K562 (cell line): ENCODE results near the gene KLRC3. TPM values are rescaled to one million over a fixed set of nuclear protein-coding genes. Genes with fewer than 3 reads are reported as not detected.
A peak's percentile ranks its signal among the peaks of the same experiment; 100 is the strongest.

Experiments used
- SIN3A ChIP-seq, 2 experiments: fragments of 150-350 bp in 1 of 2; IDR thresholded peaks; 2 replicates each; pipeline ENCODE4 v1.6.1; 2011 to 2016; ENCODE audit warnings: borderline replicate concordance in 2 of 2, low read depth in 2 of 2, low read length in 2 of 2, mild to moderate bottlenecking in 2 of 2, moderate library complexity in 2 of 2; ENCODE audit not compliant: control insufficient read depth in 1 of 2
- ZNF384 ChIP-seq: IDR thresholded peaks from 2 replicates; pipeline ENCODE4 v1.6.1; 2012; ENCODE audit warnings: low read depth, low read length, improper control_type of control experiment
- ZNF695 ChIP-seq: fragments of 450-650 bp; formaldehyde crosslinking; IDR thresholded peaks from 2 replicates; pipeline ENCODE4 v1.4.0; 2020; ENCODE audit warnings: mild to moderate bottlenecking, moderate library complexity
- polyA plus RNA-seq, 8 experiments: library from polyadenylated mRNA; depleted of rRNA in 4 of 8; stranded (reverse) in 5 of 8; unstranded in 3 of 8; fragments of >200 nt; fragmentation: Nextera tagmentation in 2 of 8; fragmentation: Illumina TruSeq in 1 of 8; extraction: Ambion mirVana in 2 of 8; extraction: Trizol in 1 of 8; gene quantifications; 2 replicates each; pipeline versions ENCODE4 v1.2.1 to v1.2.3, GENCODE V29; 2011 to 2014; ENCODE audit warnings: inconsistent platforms in 1 of 8, missing spikeins in 1 of 8
- total RNA-seq, 7 experiments: library from RNA; depleted of rRNA in 6 of 7; stranded (reverse); fragments of >200 nt in 6 of 7; fragmentation: Illumina TruSeq in 2 of 7; extraction: Trizol in 2 of 7; gene quantifications; 2 replicates each; pipeline versions ENCODE4 v1.2.1 to v1.2.3, GENCODE V29; 2011 to 2021; ENCODE audit warnings: low replicate concordance in 1 of 7
- TF ChIP-seq, protein P1 (sequence below): fragments of 250-450 bp; sonication (Bioruptor Pico); IDR thresholded peaks from 2 replicates; pipeline ENCODE4 v1.9.0; 2021; ENCODE audit warnings: mild to moderate bottlenecking
- TF ChIP-seq, protein P2 (sequence below): fragments of 450-650 bp; IDR thresholded peaks from 2 replicates; pipeline ENCODE4 v1.6.1; 2016; ENCODE audit warnings: antibody characterized with exemption
- TF ChIP-seq, protein P3 (sequence below), 2 experiments: fragments of 450-650 bp in 1 of 2; sonication (generic) in 1 of 2; formaldehyde crosslinking in 1 of 2; IDR thresholded peaks; 2 replicates each; pipeline versions ENCODE4 v1.7.1 to v1.9.0; 2016 to 2022; ENCODE audit warnings: inconsistent platforms in 1 of 2, mild to moderate bottlenecking in 1 of 2, missing genetic modification reagents in 1 of 2
- TF ChIP-seq, protein P4 (sequence below): fragments of 450-650 bp; formaldehyde crosslinking; IDR thresholded peaks from 2 replicates; pipeline ENCODE4 v1.4.0; 2020; ENCODE audit warnings: mild to moderate bottlenecking, mixed read lengths
- TF ChIP-seq, protein P5 (sequence below): fragments of 450-650 bp; IDR thresholded peaks from one replicate; pipeline ENCODE4 v1.6.1; 2018; ENCODE audit warnings: mild to moderate bottlenecking, moderate library complexity; ENCODE audit not compliant: partially characterized antibody
- TF ChIP-seq, protein P6 (sequence below): fragments of 450-650 bp; formaldehyde crosslinking; IDR thresholded peaks from 2 replicates; pipeline ENCODE4 v1.4.0; 2020; ENCODE audit warnings: mild to moderate bottlenecking, moderate library complexity

The KLRC3 gene
- total and polyA plus RNA-seq, 9 of the 15 experiments (the other 6 are each of a cell fraction or from before 2014, with no cell fraction given), result 0.09 to 0.32 (median 0.18) TPM; not detected in 5

DNA sequence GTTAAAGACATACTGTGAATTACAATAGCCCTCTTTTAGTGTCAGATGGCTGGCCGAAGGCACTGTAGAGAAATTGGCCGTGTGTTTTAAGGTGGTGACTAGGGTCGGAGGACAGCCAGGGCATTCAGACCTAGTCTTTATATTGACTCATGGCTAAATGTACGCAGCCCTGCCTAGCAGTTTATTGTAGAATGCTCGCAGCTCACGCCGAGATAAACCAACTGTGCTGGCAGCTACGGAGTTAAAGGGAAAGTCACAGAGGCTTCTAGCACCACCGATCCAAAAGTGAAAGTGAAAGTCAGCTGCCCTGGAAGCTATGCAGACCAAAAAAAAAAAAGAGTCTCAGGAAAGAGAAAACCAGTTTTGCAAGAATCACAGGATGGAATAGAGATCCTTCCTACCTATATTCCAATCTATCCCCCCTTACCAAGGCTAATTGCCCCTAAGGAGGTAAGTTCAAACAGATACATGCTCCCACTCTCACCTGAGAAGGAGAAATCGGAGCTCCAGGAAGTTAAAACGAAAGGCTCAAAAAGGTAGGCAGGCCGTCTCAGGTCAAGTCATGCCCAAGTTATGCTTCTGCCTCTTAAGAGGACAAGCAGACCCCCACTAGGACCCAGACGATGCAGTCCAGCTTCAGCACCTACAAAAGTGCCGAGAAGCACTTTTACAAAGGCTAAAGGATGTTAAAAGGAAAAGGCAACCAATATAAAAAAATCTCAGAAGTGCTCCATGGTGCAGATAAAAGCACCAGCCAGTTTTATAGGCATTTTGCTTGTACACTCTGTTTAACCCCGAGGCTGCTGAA lies 55.4 kb downstream of the KLRC3 start (continued):
- TF ChIP-seq SIN3A (IDR thresholded peaks at IDR 0.05; ENCODE audit: borderline replicate concordance in 2 of 2, control insufficient read depth in 1 of 2, low read depth in 2 of 2, low read length in 2 of 2) (0 out of 4 replicates have a peak, but pooled peaks of 1 of the 2 experiments have one; percentile 49), ZNF384 (peak; percentile 86), ZNF695 (CRISPR knock-in tag) (no peak)
- TF ChIP-seq, protein P1, sequence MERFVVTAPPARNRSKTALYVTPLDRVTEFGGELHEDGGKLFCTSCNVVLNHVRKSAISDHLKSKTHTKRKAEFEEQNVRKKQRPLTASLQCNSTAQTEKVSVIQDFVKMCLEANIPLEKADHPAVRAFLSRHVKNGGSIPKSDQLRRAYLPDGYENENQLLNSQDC (CRISPR knock-in tag), result no peak
- TF ChIP-seq, protein P2, sequence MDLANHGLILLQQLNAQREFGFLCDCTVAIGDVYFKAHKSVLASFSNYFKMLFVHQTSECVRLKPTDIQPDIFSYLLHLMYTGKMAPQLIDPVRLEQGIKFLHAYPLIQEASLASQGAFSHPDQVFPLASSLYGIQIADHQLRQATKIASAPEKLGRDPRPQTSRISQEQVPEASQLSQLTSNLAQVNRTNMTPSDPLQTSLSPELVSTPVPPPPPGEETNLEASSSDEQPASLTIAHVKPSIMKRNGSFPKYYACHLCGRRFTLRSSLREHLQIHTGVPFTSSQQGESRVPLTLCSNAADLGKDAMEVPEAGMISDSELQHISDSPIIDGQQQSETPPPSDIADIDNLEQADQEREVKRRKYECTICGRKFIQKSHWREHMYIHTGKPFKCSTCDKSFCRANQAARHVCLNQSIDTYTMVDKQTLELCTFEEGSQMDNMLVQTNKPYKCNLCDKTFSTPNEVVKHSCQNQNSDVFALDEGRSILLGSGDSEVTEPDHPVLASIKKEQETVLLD, result no peak
- TF ChIP-seq, protein P3, sequence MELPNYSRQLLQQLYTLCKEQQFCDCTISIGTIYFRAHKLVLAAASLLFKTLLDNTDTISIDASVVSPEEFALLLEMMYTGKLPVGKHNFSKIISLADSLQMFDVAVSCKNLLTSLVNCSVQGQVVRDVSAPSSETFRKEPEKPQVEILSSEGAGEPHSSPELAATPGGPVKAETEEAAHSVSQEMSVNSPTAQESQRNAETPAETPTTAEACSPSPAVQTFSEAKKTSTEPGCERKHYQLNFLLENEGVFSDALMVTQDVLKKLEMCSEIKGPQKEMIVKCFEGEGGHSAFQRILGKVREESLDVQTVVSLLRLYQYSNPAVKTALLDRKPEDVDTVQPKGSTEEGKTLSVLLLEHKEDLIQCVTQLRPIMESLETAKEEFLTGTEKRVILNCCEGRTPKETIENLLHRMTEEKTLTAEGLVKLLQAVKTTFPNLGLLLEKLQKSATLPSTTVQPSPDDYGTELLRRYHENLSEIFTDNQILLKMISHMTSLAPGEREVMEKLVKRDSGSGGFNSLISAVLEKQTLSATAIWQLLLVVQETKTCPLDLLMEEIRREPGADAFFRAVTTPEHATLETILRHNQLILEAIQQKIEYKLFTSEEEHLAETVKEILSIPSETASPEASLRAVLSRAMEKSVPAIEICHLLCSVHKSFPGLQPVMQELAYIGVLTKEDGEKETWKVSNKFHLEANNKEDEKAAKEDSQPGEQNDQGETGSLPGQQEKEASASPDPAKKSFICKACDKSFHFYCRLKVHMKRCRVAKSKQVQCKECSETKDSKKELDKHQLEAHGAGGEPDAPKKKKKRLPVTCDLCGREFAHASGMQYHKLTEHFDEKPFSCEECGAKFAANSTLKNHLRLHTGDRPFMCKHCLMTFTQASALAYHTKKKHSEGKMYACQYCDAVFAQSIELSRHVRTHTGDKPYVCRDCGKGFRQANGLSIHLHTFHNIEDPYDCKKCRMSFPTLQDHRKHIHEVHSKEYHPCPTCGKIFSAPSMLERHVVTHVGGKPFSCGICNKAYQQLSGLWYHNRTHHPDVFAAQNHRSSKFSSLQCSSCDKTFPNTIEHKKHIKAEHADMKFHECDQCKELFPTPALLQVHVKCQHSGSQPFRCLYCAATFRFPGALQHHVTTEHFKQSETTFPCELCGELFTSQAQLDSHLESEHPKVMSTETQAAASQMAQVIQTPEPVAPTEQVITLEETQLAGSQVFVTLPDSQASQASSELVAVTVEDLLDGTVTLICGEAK (IDR thresholded peaks at IDR 0.05), result 0 out of 2 replicates have a peak, but pooled peaks have one; percentile 30
- TF ChIP-seq, protein P3 (CRISPR knock-in tag; IDR thresholded peaks at IDR 0.05), result no peak
- TF ChIP-seq, protein P4, sequence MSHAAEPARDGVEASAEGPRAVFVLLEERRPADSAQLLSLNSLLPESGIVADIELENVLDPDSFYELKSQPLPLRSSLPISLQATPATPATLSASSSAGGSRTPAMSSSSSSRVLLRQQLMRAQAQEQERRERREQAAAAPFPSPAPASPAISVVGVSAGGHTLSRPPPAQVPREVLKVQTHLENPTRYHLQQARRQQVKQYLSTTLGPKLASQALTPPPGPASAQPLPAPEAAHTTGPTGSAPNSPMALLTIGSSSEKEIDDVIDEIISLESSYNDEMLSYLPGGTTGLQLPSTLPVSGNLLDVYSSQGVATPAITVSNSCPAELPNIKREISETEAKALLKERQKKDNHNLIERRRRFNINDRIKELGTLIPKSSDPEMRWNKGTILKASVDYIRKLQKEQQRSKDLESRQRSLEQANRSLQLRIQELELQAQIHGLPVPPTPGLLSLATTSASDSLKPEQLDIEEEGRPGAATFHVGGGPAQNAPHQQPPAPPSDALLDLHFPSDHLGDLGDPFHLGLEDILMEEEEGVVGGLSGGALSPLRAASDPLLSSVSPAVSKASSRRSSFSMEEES (CRISPR knock-in tag), result no peak
- TF ChIP-seq, protein P5, sequence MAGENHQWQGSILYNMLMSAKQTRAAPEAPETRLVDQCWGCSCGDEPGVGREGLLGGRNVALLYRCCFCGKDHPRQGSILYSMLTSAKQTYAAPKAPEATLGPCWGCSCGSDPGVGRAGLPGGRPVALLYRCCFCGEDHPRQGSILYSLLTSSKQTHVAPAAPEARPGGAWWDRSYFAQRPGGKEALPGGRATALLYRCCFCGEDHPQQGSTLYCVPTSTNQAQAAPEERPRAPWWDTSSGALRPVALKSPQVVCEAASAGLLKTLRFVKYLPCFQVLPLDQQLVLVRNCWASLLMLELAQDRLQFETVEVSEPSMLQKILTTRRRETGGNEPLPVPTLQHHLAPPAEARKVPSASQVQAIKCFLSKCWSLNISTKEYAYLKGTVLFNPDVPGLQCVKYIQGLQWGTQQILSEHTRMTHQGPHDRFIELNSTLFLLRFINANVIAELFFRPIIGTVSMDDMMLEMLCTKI, result no peak
- TF ChIP-seq, protein P6, sequence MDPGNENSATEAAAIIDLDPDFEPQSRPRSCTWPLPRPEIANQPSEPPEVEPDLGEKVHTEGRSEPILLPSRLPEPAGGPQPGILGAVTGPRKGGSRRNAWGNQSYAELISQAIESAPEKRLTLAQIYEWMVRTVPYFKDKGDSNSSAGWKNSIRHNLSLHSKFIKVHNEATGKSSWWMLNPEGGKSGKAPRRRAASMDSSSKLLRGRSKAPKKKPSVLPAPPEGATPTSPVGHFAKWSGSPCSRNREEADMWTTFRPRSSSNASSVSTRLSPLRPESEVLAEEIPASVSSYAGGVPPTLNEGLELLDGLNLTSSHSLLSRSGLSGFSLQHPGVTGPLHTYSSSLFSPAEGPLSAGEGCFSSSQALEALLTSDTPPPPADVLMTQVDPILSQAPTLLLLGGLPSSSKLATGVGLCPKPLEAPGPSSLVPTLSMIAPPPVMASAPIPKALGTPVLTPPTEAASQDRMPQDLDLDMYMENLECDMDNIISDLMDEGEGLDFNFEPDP (CRISPR knock-in tag), result no peak
